Esophagus muscularis mucosa (tissue), 4 donors: Measurements from ENCODE around the gene PIGL.

Experiments
- CTCF ChIP-seq, 3 experiments: fragments of 200-600 bp in 2 of 3; fragments of 450-650 bp in 1 of 3; sonication (generic) in 2 of 3; IDR thresholded peaks; one replicate each; pipeline ENCODE4 v1.5.1; 2017 to 2019; ENCODE audit warnings: antibody characterized with exemption in 3 of 3, mild to moderate bottlenecking in 2 of 3, moderate library complexity in 1 of 3
- EP300 ChIP-seq: sonication (generic); formaldehyde crosslinking; IDR thresholded peaks from one replicate; pipeline ENCODE4 v1.6.1; 2017; ENCODE audit warnings: antibody characterized with exemption
- POLR2A ChIP-seq: fragments of 450-650 bp; IDR thresholded peaks from one replicate; pipeline ENCODE4 v1.6.1; 2017; ENCODE audit warnings: antibody characterized with exemption, moderate library complexity, mild to moderate bottlenecking, low read depth
- POLR2AphosphoS5 ChIP-seq, 2 donors: sonication (generic); formaldehyde crosslinking; IDR thresholded peaks; one replicate each; pipeline ENCODE4 v1.6.1; 2017; ENCODE audit warnings: antibody characterized with exemption in 2 of 2

- TF ChIP-seq CTCF (IDR thresholded peaks at IDR 0.05): no peak
- TF ChIP-seq POLR2AphosphoS5 (IDR thresholded peaks at IDR 0.05): no peak
- no peak for TF ChIP-seq POLR2A
- no peak for TF ChIP-seq EP300
These were observed 129.8 kb downstream of the PIGL start for GRCh38 chr17:16346721-16347271.
